ENCODE results near the gene SMURF1. TPM values are rescaled to one million over a fixed set of nuclear protein-coding genes. Genes with fewer than 3 reads are reported as not detected.
"Not testable (repeated sequence)": the region's sequence is repeated elsewhere in the genome, so short reads cannot be mapped to it uniquely, and the experiment has no call there.

The SMURF1 gene
- total RNA-seq, 2 experiments from 2014 or later, result 30.0 to 32.4 TPM

- Mint-ChIP-seq H3K9me3 (no peaks in the 10 kb centered on the region), H3K36me3 (ENCODE audit: low read depth) (peaks cover 8% of the 10 kb centered on the region), H3K4me3 (no peak overlapping the region), H3K27me3 (no peaks in the 10 kb centered on the region), H3K27ac (no peak overlapping the region), H3K4me1 (ENCODE audit: low read depth) (peaks cover 63% of the 10 kb centered on the region)
- Histone ChIP-seq H3K4me1 (ENCODE audit: insufficient read depth, low read length) (peaks cover 8% of the 10 kb centered on the region), H3K27me3 (ENCODE audit: control insufficient read depth in 1 of 2, insufficient read depth in 2 of 2, low read length in 2 of 2) (no peaks in the 10 kb centered on the region), H3K9me3 (ENCODE audit: control insufficient read depth in 1 of 2, insufficient read depth in 1 of 2, low read length in 2 of 2) (no peaks in the 10 kb centered on the region), H3K4me3 (ENCODE audit: low read length) (no peak overlapping the region), H3K36me3 (ENCODE audit: insufficient read depth, low read length) (no peaks in the 10 kb centered on the region), H3K27ac (ENCODE audit: low read depth in 1 of 2, low read length in 2 of 2) (no peak overlapping the region)
- TF ChIP-seq, protein P1, sequence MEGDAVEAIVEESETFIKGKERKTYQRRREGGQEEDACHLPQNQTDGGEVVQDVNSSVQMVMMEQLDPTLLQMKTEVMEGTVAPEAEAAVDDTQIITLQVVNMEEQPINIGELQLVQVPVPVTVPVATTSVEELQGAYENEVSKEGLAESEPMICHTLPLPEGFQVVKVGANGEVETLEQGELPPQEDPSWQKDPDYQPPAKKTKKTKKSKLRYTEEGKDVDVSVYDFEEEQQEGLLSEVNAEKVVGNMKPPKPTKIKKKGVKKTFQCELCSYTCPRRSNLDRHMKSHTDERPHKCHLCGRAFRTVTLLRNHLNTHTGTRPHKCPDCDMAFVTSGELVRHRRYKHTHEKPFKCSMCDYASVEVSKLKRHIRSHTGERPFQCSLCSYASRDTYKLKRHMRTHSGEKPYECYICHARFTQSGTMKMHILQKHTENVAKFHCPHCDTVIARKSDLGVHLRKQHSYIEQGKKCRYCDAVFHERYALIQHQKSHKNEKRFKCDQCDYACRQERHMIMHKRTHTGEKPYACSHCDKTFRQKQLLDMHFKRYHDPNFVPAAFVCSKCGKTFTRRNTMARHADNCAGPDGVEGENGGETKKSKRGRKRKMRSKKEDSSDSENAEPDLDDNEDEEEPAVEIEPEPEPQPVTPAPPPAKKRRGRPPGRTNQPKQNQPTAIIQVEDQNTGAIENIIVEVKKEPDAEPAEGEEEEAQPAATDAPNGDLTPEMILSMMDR (IDR thresholded peaks at IDR 0.05), result no peak
- ChIA-PET CTCF (no interaction called here), POLR2A (no interaction called here)
- intact Hi-C loops (cut with DNase I, micrococcal nuclease), result no loop called here
- no peak for ATAC-seq (ENCODE audit: poor library complexity)
- no peak for DNase-seq
Measured at GRCh38 chr7:99106411-99106810, 37.5 kb downstream of the SMURF1 start.

- Histone ChIP-seq H3K4me3 (ENCODE audit: low read length) (no peak overlapping the region), H3K27ac (ENCODE audit: low read depth in 1 of 2, low read length in 2 of 2) (no peak overlapping the region), H3K4me1 (ENCODE audit: insufficient read depth, low read length) (peaks cover 8% of the 10 kb centered on the region), H3K27me3 (ENCODE audit: control insufficient read depth in 1 of 2, insufficient read depth in 2 of 2, low read length in 2 of 2) (no peaks in the 10 kb centered on the region), H3K9me3 (ENCODE audit: control insufficient read depth in 1 of 2, insufficient read depth in 1 of 2, low read length in 2 of 2) (no peaks in the 10 kb centered on the region), H3K36me3 (ENCODE audit: insufficient read depth, low read length) (no peaks in the 10 kb centered on the region)
- DNase-seq (no peak), ATAC-seq (ENCODE audit: poor library complexity) (no peak)
- intact Hi-C loops (cut with DNase I, micrococcal nuclease), result no loop called here
- Mint-ChIP-seq H3K4me1 (ENCODE audit: low read depth) (peaks cover 61% of the 10 kb centered on the region), H3K27ac (no peak overlapping the region), H3K9me3 (peaks cover under 1% of the 10 kb centered on the region), H3K36me3 (ENCODE audit: low read depth) (peaks cover 10% of the 10 kb centered on the region), H3K27me3 (no peaks in the 10 kb centered on the region), H3K4me3 (no peak overlapping the region)
- TF ChIP-seq, protein P1 (IDR thresholded peaks at IDR 0.05), result no peak
- ChIA-PET POLR2A (no interaction called here), CTCF (no interaction called here)
Measured at GRCh38 chr7:99105756-99106155, 38.2 kb downstream of the SMURF1 start.

DNA sequence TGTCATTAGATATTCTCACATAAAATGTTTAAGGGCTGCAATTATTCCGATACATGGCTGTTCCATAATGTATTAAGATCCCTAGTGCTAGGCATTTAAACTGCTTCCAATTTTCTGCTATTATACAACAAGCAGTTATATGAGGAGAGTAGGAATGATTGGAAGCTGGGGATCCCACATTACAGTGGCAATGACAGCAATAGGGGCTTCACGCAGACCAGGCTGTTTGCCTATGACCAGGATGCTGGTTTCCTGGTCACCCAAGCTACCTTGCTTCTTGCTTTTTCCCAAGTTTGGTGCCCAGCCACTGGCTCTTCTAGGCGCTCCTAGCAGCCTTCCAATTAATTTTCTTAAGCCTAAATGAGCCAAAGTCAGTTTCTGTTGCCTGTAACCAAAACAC is 39.3 kb downstream of the SMURF1 start:
- Mint-ChIP-seq H3K9me3 (peaks cover 2% of the 10 kb centered on the region), H3K36me3 (ENCODE audit: low read depth) (peaks cover 21% of the 10 kb centered on the region), H3K4me1 (ENCODE audit: low read depth) (peaks cover 53% of the 10 kb centered on the region), H3K4me3 (no peak overlapping the region), H3K27me3 (no peaks in the 10 kb centered on the region), H3K27ac (no peak overlapping the region)
- no peak overlapping the region for H3K4me3 ChIP-seq (ENCODE audit: low read length)
- no peak overlapping the region for H3K27ac ChIP-seq (ENCODE audit: low read depth in 1 of 2, low read length in 2 of 2)
- ChIA-PET CTCF (no interaction called here), POLR2A (no interaction called here)
- H3K4me1 ChIP-seq (ENCODE audit: insufficient read depth, low read length), result peaks cover 8% of the 10 kb centered on the region
- DNase-seq (no peak), ATAC-seq (ENCODE audit: poor library complexity) (no peak)
- no peaks in the 10 kb centered on the region for H3K36me3 ChIP-seq (ENCODE audit: insufficient read depth, low read length)
- intact Hi-C loops (cut with DNase I, micrococcal nuclease), result no loop called here
- TF ChIP-seq, protein P1 (IDR thresholded peaks at IDR 0.05), result no peak
- H3K27me3 ChIP-seq (ENCODE audit: control insufficient read depth in 1 of 2, insufficient read depth in 2 of 2, low read length in 2 of 2), result no peaks in the 10 kb centered on the region
- peaks cover 0 to 5% of the 10 kb centered on the region in 2 experiments for H3K9me3 ChIP-seq (ENCODE audit: control insufficient read depth in 1 of 2, insufficient read depth in 1 of 2, low read length in 2 of 2)

DNA sequence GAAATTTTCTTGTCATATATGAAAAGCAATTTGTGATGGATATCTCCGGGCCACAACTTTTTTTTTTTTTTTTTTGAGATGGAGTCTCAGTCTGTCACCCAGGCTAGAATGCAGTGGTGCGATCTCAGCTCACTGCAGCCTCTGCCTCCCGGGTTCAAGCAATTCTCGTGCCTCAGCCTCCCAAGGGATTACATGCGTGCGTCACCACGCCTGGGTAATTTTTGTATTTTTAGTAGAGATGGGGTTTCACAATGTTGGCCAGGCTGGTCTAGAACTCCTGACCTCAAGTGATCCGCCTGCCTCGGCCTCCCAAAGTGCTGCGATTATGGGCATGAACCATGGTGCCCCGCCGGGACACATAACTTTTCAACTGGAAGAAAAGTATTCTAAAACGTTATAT is 40.1 kb downstream of the SMURF1 start:
- POLR2A ChIA-PET, result not testable (repeated sequence)
- peaks cover 47% of the 10 kb centered on the region for H3K4me1 Mint-ChIP-seq (ENCODE audit: low read depth)
- H3K36me3 Mint-ChIP-seq (ENCODE audit: low read depth), result peaks cover 29% of the 10 kb centered on the region

More for the DNA sequence above, 40.1 kb downstream of the SMURF1 start:
- H3K4me3 ChIP-seq (ENCODE audit: low read length); ATAC-seq (ENCODE audit: poor library complexity); H3K27ac ChIP-seq (ENCODE audit: low read depth in 1 of 2, low read length in 2 of 2); DNase-seq; H3K9me3 ChIP-seq (ENCODE audit: control insufficient read depth in 1 of 2, insufficient read depth in 1 of 2, low read length in 2 of 2); H3K9me3 Mint-ChIP-seq; H3K4me1 ChIP-seq (ENCODE audit: insufficient read depth, low read length); H3K36me3 ChIP-seq (ENCODE audit: insufficient read depth, low read length); H3K4me3 Mint-ChIP-seq; CTCF ChIA-PET; H3K27ac Mint-ChIP-seq; intact Hi-C loops (cut with DNase I, micrococcal nuclease); H3K27me3 ChIP-seq (ENCODE audit: control insufficient read depth in 1 of 2, insufficient read depth in 2 of 2, low read length in 2 of 2); H3K27me3 Mint-ChIP-seq: not testable (repeated sequence)

Measured in CD4-positive, alpha-beta T cell (primary cell).